GM10847 (cell line): ENCODE results near the gene SLC35A1.

ENCODE experiments used
- POLR2A ChIP-seq: IDR thresholded peaks from 2 replicates; pipeline ENCODE4 v1.6.1; 2011; ENCODE audit not compliant: insufficient read length; ENCODE audit errors: extremely low read depth

The SLC35A1 gene, protein sequence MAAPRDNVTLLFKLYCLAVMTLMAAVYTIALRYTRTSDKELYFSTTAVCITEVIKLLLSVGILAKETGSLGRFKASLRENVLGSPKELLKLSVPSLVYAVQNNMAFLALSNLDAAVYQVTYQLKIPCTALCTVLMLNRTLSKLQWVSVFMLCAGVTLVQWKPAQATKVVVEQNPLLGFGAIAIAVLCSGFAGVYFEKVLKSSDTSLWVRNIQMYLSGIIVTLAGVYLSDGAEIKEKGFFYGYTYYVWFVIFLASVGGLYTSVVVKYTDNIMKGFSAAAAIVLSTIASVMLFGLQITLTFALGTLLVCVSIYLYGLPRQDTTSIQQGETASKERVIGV

DNA sequence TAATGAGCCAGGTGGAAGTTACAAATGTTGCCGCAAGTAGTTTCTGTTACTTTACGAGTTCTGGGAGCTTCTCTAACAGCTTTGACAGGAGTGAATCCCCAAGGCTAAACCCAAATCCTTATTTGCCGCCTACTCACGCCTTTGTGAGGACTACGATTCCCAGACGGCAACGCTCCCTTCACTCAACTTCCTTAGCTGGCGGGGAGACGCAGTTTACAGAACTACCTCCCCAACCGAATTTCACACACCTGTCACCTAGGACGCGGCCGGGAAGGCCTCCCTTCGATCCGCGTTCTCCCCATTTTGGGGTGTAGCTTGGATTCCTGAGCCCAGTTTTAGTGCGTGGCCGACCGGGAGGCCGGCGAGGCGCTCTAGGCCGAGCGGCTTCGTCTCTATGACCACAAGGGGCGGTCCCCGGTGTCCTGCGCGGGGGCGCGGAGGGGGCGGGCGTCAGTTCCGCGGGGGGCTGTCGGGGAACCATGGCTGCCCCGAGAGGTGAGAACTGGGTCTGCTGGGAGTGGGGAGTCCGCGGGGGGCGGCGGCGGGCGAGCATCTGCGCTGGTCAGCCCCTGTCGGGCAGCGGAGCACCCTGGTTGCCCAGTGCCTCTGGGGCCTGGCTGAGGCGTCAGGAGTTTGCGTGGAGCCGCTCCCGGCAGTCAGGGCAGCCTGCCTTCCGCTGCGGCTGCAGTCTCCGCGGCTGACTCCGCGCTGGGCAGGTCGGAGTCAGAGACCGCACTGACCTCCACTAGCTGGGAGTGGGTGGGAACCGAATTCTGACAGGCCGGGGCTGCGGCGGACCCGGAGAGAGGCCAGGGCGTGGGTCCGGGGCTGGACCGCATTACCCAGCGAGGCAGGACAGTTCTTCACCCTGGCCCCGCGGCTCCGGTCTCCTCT is at the start of gene SLC35A1:
Gene SLC35A1 (plus strand): TSS at position 450 of the 894 bp plus-strand sequence. CDS start 30 bp downstream, at position 480.
- peak; percentile 35 for TF ChIP-seq POLR2A

DNA sequence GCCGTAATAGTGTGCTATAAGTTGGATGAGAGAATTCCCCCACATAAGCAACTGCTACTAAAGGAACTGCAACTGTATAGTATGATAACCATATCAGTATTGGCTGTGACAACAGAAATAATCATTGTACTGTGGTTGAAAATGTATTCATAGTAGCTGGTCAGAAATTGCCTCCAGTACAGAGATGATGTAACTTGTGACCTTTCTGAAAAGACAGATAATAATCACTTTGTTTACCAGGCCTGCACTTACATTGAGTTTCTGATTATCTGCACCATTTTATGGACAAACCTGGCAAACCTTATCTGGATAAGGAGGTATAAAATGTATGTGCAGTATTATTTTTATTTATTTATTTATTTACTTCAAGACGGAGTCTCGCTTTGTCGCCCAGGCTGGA is 46.0 kb upstream of the SLC35A1 start:
- TF ChIP-seq POLR2A, result no peak

DNA sequence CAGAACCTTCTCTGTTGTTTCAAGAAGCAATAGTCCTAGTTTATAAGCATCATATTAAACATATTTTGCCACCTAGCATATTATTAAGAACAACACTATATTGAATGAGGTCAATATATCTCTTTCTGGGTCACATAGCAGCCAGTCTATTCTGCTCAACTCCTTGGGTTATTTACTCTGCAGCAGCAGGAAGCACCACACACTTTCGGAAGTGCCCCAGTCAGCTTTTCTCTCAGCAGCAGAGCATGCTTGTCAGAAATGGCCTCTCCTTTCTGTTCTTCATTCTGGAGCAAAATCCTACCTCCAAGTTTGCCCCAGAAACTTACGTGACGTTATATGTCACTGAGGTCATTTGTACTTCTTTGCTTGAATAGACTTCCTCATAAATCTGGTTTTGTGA is 42.3 kb upstream of the SLC35A1 start:
- TF ChIP-seq POLR2A, result no peak

DNA sequence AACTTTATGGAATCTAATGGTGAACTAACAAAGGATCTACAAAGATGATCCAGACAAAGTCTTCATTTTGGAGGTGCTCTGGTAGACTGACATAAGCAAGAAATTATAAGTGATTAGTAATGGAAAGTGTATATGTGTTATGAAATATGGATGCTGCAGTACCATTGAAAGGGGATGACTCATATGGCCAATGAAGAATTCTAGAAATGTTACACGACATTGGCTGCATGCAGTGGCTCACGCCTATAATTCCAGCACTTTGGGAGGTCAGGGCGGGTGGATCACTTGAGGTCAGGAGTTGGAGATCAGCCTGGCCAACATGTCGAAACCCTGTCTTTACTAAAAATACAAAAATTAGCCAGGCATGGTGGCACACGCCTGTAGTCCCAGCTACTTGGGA is 41.5 kb upstream of the SLC35A1 start:
- TF ChIP-seq POLR2A, result no peak

DNA sequence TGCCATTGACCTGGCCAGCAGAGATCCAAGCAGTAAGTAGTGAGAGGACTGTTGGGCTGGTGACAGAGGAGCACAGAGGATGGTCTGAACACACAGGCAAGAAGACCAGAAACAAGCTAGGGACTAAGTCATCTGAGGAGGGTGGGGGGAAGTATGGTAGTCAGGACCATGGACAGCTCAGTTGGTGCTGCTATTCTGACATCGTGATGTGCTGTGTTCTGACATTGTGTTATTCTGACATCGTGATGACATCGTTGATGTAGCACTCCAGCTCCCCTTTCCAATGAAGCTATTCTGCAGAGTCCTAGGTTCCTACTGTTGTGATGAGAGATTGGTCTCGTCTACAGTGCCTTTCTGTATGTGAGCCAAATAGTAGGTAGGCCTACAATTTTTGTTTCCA is 36.3 kb upstream of the SLC35A1 start:
- no peak for TF ChIP-seq POLR2A

DNA sequence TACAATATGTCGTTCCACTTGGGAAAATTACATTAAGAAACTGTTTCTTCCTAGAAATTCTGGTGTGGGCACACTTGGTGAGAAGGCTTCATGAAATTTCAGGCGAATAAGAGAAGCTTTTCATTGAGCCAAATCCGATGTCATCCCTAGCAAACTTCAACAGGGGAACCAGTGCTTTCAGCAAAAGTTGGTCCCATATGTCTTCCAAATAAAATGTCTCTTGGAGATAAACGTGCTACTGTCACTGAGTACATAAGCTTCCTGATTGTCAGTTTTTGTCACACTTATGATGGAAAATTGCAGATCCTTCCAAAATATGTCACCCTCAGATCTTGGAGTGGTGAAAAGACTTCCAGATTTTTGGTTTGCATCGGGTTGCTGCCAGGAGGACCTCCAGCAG is 31.1 kb upstream of the SLC35A1 start:
- no peak for TF ChIP-seq POLR2A

DNA sequence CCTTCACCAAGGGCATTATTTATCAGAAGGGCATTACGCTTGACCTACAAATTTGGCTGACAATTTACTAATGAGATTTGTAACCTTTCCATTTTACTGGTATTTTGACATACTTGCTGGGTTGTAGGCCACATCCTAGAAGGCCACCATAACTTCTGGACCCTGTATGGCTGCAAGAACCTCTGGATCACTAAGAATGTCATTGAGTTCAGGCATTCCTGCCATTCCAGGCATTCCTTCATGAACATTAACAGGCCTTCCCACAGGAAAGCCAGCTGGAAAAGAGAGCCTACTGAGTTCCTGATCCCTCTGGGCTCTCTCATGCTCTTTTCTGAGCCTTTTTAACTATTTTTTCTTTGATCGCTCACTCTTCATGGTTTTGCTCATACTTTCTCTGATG is 28.4 kb upstream of the SLC35A1 start:
- no peak for TF ChIP-seq POLR2A

DNA sequence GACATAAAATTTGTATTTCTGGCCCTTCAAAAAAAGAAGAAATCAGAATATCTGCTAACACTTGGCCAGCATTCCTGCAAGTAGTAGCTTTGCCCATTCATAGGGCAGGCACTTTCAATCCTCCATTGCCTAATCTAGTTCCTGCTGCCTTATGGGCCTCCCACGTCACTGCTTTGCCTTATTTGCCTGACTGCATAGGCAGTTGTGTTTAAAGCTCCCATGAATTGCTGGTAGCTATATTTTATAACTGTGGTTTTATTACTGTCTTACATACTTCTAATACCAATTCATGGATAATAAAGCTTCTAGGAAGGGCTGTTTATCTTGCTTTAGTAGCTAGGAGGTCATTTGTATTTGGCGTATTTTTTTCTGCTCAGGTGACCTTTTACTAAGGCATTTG is 7.7 kb upstream of the SLC35A1 start:
- no peak for TF ChIP-seq POLR2A

DNA sequence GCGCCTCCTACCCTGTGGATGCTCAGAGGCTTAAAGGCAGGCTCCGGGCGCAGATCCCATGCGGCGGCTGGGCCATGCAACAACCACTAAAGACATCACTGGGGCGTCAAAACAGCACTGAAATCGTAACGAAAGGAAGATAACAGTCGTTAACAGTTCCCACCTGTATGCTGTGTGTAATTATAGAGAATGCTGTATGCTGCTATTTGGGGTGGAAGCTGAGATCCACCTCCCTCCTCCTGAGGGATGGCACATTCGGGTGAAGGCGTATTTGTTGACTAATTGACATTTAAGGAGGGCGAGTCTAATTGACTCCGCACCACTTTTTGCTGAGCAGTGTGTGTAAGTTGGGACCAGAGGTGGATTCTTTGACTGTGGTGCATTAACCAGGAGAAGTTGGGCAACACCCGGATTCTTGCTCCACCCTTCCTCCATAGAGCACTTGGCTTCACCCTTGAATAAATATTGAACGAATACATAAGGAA is 687 bp downstream of the SLC35A1 start:
- TF ChIP-seq POLR2A, result no peak

DNA sequence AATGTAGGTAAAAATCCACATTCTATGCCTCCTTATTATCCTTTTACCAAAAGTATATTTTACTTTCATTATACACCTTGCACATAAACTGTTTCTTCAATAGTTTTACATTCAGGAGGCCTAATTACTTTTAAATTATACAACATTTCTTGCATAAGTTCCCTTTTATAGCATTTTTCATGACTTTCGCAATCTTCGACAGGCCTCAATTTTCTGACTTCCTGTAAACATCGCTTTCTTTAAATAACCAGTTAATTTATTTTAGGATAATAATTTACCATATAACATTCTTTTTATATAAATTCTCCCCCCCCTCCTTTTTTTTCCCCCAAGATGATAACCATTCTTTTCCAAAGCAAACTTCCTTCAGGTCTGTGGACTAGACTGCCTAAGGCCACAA is 9.2 kb downstream of the SLC35A1 start:
- no peak for TF ChIP-seq POLR2A

DNA sequence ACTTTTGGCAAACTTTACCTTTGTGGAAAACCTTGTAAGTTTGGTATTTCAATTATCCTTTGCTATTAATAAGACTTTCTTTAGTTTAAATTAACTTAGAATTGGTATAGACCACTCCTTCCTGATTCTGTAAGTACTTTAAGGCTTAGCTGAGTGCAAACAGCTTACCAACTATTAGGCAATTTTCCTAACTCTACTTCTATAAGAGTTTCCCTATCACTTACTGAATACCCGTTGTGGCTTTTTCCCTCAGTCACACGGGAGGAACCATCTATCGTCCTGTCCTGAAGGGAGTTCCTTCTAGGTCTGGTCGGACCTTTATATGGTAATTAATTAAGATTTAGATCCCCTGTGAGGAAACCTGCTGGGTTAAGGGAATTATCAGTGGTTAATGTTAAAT is 9.6 kb downstream of the SLC35A1 start:
- TF ChIP-seq POLR2A, result no peak

DNA sequence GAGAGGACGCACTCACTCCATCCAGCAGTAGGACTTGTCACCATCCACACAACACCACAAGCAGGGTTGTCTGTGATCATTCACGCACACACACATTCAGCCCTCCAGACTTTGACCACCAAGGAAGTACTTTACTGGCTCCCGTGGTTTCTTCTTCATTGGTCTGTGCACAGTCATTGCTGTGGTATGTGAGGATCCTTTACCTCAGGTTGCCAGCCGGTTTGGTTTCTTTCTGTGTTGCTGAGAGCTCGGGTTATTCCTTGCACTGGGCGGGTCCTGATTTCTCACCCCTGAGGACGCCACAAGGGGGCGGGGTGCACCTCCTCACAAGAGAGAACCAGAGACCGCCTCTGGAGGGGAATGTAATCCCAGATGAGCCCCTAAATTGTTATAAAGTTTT is 11.2 kb downstream of the SLC35A1 start:
- TF ChIP-seq POLR2A, result no peak

DNA sequence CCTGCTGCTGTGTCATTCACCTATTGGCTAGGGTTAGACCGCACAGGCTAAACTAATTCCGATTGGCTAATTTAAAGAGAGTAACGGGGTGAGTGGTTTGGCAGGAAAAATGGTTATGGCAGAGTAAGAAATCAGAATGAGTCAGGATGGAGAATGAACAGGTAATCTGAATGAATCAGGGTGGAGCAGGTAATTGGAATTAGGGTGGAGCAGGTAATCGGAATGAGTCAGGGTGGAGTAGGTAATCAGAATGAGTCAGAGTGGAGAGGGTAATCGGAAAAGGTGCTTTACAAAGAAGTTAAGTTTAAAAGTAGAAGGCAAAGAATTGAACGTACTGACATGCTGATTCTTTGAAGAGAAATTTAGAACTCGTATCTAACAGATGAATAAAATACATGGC is 11.7 kb downstream of the SLC35A1 start:
- no peak for TF ChIP-seq POLR2A

DNA sequence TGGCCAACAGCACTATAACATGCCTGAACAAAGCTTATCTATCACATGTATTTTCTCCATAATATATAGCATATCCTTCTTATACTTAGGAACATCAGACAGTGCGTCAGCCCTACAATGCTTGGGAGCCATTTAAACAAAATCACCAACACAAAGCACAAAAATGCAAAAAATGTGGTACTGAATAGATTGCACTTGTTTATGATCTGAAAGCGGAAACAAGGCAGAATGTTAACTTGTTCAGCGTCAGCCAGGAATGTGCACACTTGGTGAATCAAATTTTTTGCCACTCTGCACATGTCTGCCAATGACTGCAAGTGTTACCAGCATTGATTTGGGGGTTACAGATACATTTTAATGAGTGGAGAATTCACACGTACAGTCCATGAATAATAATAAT is 14.8 kb downstream of the SLC35A1 start:
- TF ChIP-seq POLR2A, result no peak

DNA sequence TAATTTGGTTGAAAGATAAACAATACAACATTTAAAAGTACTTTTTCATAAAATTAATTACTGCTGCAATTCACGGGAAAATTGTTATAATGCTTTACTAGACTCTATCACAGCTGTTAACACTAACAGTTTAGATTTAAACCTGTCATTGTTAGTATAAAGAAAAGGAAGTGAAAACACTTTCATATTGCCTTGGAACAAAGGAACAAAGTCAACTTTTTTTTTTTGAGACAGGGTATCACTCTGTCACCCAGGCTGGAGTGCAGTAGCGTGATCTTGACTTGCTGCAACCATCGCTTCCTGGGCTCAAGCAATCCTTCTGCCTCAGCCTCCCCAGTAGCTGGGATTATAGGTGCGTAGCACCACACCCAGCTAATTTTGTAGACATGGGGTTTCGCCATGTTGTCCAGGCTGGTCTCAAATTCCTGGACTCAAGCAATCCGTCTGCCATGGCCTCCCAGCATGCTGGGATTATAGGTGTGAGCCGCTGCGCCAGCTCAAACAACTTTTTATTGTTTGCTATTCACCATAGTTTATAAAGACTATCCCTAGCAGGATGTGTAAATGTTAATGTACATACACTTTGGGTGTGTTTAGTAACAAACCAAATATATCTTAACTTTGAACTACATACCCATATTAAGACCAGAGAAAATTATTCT is 22.1 kb downstream of the SLC35A1 start:
- no peak for TF ChIP-seq POLR2A

DNA sequence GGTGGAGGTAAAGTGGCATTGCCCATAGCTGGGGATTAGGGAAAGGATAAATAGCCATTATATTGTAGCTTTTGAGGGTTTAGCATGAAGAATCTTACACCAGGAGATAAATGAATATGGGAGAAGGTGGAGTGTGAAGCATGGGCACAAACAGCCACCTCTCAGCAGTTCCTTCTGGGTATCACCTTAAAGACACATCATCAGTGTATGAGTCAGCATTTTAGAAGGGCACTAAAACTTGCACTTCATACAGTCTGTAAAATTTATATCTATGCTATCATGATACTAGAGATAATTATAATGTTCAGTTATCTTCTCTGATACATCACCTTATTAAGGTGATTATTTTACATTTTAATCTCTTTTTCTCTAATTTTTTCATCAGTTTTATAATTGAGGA is 25.3 kb downstream of the SLC35A1 start:
- TF ChIP-seq POLR2A, result no peak
